Vagina (tissue), 2 donors: ENCODE results near the gene CCDC69. TPM values are rescaled to one million over a fixed set of nuclear protein-coding genes. Genes with fewer than 3 reads are reported as not detected.
A peak's percentile ranks its signal among the peaks of the same experiment; 100 is the strongest.

Experiments used
- DNase-seq, 2 donors: peaks; one replicate each; pipeline ENCODE4 v3.0.0-alpha.2; 2017; ENCODE audit errors: extremely low spot score in 2 of 2
- H3K27ac ChIP-seq: fragments of 200-600 bp; sonication (generic); one replicate; pipeline ENCODE4 v1.5.1; 2019
- H3K27me3 ChIP-seq: fragments of 200-600 bp; sonication (generic); one replicate; pipeline ENCODE4 v1.5.1; 2019
- H3K36me3 ChIP-seq, 2 donors: fragments of 200-600 bp; sonication (generic); one replicate each; pipeline ENCODE4 v1.5.1; 2017 to 2019
- H3K4me1 ChIP-seq: fragments of 200-600 bp; sonication (generic); one replicate; pipeline ENCODE4 v1.5.1; 2019
- H3K4me3 ChIP-seq, 2 donors: fragments of 200-600 bp; sonication (generic); 1 replicate in 1 of 2; 2 replicates in 1 of 2; pipeline ENCODE4 v1.5.1; 2016 to 2019
- H3K9me3 ChIP-seq: fragments of 200-600 bp; sonication (generic); one replicate; pipeline ENCODE4 v1.5.1; 2019
- CTCF ChIP-seq, 3 experiments: fragments of 450-650 bp in 2 of 3; fragments of 200-600 bp in 1 of 3; sonication (generic) in 1 of 3; IDR thresholded peaks; one replicate each; pipeline ENCODE4 v1.5.1; 2017 to 2019; ENCODE audit warnings: antibody characterized with exemption in 3 of 3, mild to moderate bottlenecking in 2 of 3, moderate library complexity in 2 of 3
- POLR2A ChIP-seq, 2 donors: fragments of 450-650 bp; IDR thresholded peaks; one replicate each; pipeline ENCODE4 v1.6.1; 2017; ENCODE audit warnings: antibody characterized with exemption in 2 of 2, mild to moderate bottlenecking in 2 of 2, moderate library complexity in 2 of 2
- POLR2AphosphoS5 ChIP-seq, 2 donors: sonication (generic); formaldehyde crosslinking; IDR thresholded peaks; one replicate each; pipeline ENCODE4 v1.9.0; 2017; ENCODE audit warnings: antibody characterized with exemption in 2 of 2, mild to moderate bottlenecking in 2 of 2, low read depth in 1 of 2; ENCODE audit not compliant: insufficient read depth in 1 of 2
- intact Hi-C: fragments of 100-400 bp; cut with DNase I; formaldehyde crosslinking; loops from one replicate; pipeline ENCODE4 v1.15.1; 2023
- total RNA-seq: library from RNA; depleted of rRNA; stranded (reverse); fragments of >200 nt; gene quantifications from one replicate; pipeline ENCODE4 v1.2.3, GENCODE V29; 2016

Gene CCDC69
- total RNA-seq, 1 donor from 2014 or later = 84.5 TPM

- Histone ChIP-seq H3K4me1 (peaks cover 13% of the 10 kb centered on the region), H3K4me3 (no peak overlapping the region), H3K9me3 (no peaks in the 10 kb centered on the region), H3K27me3 (no peaks in the 10 kb centered on the region), H3K36me3 (peaks cover 0 to 43% of the 10 kb centered on the region in 2 donors), H3K27ac (peak overlapping the region; percentile 56)
- no peak for DNase-seq
- TF ChIP-seq POLR2AphosphoS5 (IDR thresholded peaks at IDR 0.05; ENCODE audit: insufficient read depth in 1 of 2, low read depth in 1 of 2) = peak in 1 of 2 donors; percentile 87
- TF ChIP-seq POLR2A (IDR thresholded peaks at IDR 0.05) = no peak
- no peak for TF ChIP-seq CTCF (IDR thresholded peaks at IDR 0.05)
- intact Hi-C loops = no loop called here
Observed at GRCh38 chr5:151264113-151264512, 40.2 kb upstream of the CCDC69 start.

GRCh38 chr5:151262532-151262931 lies 38.6 kb upstream of the CCDC69 start:
- H3K4me1 ChIP-seq = peaks cover 26% of the 10 kb centered on the region
- H3K4me3 ChIP-seq = no peak overlapping the region
- intact Hi-C loops = no loop called here
- DNase-seq = no peak
- no peak overlapping the region for H3K27ac ChIP-seq
- no peak for TF ChIP-seq POLR2A (IDR thresholded peaks at IDR 0.05)
- TF ChIP-seq CTCF (IDR thresholded peaks at IDR 0.05) = no peak
- TF ChIP-seq POLR2AphosphoS5 (IDR thresholded peaks at IDR 0.05; ENCODE audit: insufficient read depth in 1 of 2, low read depth in 1 of 2) = no peak
- H3K36me3 ChIP-seq = peaks cover 0 to 27% of the 10 kb centered on the region in 2 donors
- no peaks in the 10 kb centered on the region for H3K9me3 ChIP-seq
- no peaks in the 10 kb centered on the region for H3K27me3 ChIP-seq

GRCh38 chr5:151259931-151260330 lies 36.0 kb upstream of the CCDC69 start:
- H3K4me1 ChIP-seq = peaks cover 52% of the 10 kb centered on the region
- H3K36me3 ChIP-seq = peaks cover 0 to 5% of the 10 kb centered on the region in 2 donors
- intact Hi-C loops = no loop called here

GRCh38 chr5:151258816-151259215 lies 34.9 kb upstream of the CCDC69 start:
- Histone ChIP-seq H3K4me3 (no peak overlapping the region), H3K27me3 (no peaks in the 10 kb centered on the region), H3K36me3 (peaks cover 0 to 5% of the 10 kb centered on the region in 2 donors), H3K9me3 (no peaks in the 10 kb centered on the region), H3K27ac (peak overlapping the region; percentile 22), H3K4me1 (peaks cover 61% of the 10 kb centered on the region)
- no peak for TF ChIP-seq CTCF (IDR thresholded peaks at IDR 0.05)
- TF ChIP-seq POLR2A (IDR thresholded peaks at IDR 0.05) = no peak
- TF ChIP-seq POLR2AphosphoS5 (IDR thresholded peaks at IDR 0.05; ENCODE audit: insufficient read depth in 1 of 2, low read depth in 1 of 2) = no peak
- DNase-seq = no peak
- intact Hi-C loops = no loop called here

More at GRCh38 chr5:151259931-151260330, 36.0 kb upstream of the CCDC69 start:
- no peak for DNase-seq
- Histone ChIP-seq H3K4me3 (no peak overlapping the region), H3K9me3 (no peaks in the 10 kb centered on the region), H3K27me3 (no peaks in the 10 kb centered on the region), H3K27ac (no peak overlapping the region)
- no peak for TF ChIP-seq POLR2A (IDR thresholded peaks at IDR 0.05)
- TF ChIP-seq POLR2AphosphoS5 (IDR thresholded peaks at IDR 0.05; ENCODE audit: insufficient read depth in 1 of 2, low read depth in 1 of 2) = no peak
- TF ChIP-seq CTCF (IDR thresholded peaks at IDR 0.05) = no peak

GRCh38 chr5:151258201-151258611 lies 34.3 kb upstream of the CCDC69 start:
- H3K4me1 ChIP-seq = peaks cover 63% of the 10 kb centered on the region
- no peak for TF ChIP-seq CTCF (IDR thresholded peaks at IDR 0.05)
- TF ChIP-seq POLR2A (IDR thresholded peaks at IDR 0.05) = no peak
- no peak for TF ChIP-seq POLR2AphosphoS5 (IDR thresholded peaks at IDR 0.05; ENCODE audit: insufficient read depth in 1 of 2, low read depth in 1 of 2)
- no peak overlapping the region for H3K4me3 ChIP-seq
- peaks cover 0 to 5% of the 10 kb centered on the region in 2 donors for H3K36me3 ChIP-seq
- H3K27me3 ChIP-seq = no peaks in the 10 kb centered on the region
- DNase-seq = no peak
- intact Hi-C loops = no loop called here
- no peaks in the 10 kb centered on the region for H3K9me3 ChIP-seq
- H3K27ac ChIP-seq = peak overlapping the region; percentile 22
